Nephron (organoid): ENCODE data around the gene TAS2R4.

Experiments
- H3K27ac Mint-ChIP-seq, 3 experiments: 2 replicates each; pipeline ENCODE4 v1.8.0; 2020; ENCODE audit warnings: mixed read lengths in 3 of 3, mild to moderate bottlenecking in 2 of 3, moderate library complexity in 1 of 3
- H3K27me3 Mint-ChIP-seq: 2 replicates; pipeline ENCODE4 v1.8.0; 2021; ENCODE audit warnings: low read depth, mild to moderate bottlenecking, moderate library complexity, mixed read lengths
- H3K36me3 Mint-ChIP-seq: 2 replicates; pipeline ENCODE4 v1.8.0; 2020; ENCODE audit warnings: low read depth, mixed read lengths
- H3K4me1 Mint-ChIP-seq: 2 replicates; pipeline ENCODE4 v1.8.0; 2020; ENCODE audit warnings: mixed read lengths
- H3K4me3 Mint-ChIP-seq, 3 experiments: 2 replicates each; pipeline ENCODE4 v1.8.0; 2020; ENCODE audit warnings: mild to moderate bottlenecking in 3 of 3, mixed read lengths in 3 of 3, moderate library complexity in 2 of 3
- H3K9me3 Mint-ChIP-seq: 2 replicates; pipeline ENCODE4 v1.8.0; 2020; ENCODE audit warnings: mixed read lengths
- CTCF ChIP-seq, 3 experiments: fragments of 200-600 bp; sonication (generic); IDR thresholded peaks; one replicate each; pipeline ENCODE4 v1.5.0; 2021; ENCODE audit warnings: antibody characterized with exemption in 3 of 3; ENCODE audit not compliant: unreplicated experiment in 3 of 3

The TAS2R4 gene, protein sequence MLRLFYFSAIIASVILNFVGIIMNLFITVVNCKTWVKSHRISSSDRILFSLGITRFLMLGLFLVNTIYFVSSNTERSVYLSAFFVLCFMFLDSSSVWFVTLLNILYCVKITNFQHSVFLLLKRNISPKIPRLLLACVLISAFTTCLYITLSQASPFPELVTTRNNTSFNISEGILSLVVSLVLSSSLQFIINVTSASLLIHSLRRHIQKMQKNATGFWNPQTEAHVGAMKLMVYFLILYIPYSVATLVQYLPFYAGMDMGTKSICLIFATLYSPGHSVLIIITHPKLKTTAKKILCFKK

DNA sequence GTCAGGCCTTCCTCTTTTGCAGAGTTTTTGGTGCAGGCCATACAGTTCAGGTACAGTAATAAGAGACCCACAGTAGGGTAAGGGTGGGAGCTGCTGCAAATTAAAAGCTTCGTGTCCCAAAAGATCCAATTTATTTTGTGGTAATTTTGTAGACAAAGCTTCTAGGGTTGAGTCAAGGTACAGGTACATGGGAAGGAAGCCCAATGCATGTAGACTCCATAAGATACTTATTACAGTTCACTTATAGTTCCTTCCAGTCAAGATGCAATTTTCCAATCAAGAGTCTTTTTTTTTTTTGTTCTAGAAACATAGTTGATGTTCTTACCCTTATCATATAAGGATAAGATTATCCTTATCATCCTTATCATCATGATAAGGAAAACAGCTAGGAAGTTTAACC is at the start of gene TAS2R4:
TSS of gene TAS2R4 (plus strand) at position 301 of the 400 bp plus-strand sequence. CDS start 1,815 bp downstream, outside the sequence.
- no peak within 1 kb of the TSS for H3K4me3 Mint-ChIP-seq
- peaks cover 22% of the 10 kb centered on the region for H3K9me3 Mint-ChIP-seq
- peaks cover 75% of the 10 kb centered on the region for H3K36me3 Mint-ChIP-seq
- H3K27me3 Mint-ChIP-seq = no peaks in the 10 kb centered on the region
- H3K27ac Mint-ChIP-seq = no peak within 1 kb of the TSS
- H3K4me1 Mint-ChIP-seq = no peaks in the 10 kb centered on the region
- no peak for TF ChIP-seq CTCF (IDR thresholded peaks at IDR 0.05; ENCODE audit: unreplicated experiment in 3 of 3)

DNA sequence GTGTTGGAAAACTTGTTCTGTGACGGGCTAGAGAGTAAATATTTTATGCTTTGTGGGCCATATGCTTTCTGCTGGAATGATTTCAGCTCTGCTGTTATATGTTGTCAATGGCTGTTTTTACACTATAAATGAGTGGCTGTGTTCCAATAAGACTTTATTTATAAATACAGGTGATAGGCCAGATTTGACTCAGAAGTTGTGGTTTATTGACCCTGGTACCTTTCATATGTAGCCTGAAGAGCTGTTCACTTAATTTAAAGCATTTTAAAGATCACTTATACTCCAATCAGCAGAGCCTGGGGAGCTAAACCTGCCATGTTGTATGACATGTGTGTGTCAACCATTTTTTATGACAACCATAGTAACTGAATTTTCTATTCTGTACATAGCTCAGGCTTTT is 47.5 kb upstream of the TAS2R4 start:
- Mint-ChIP-seq H3K4me1 (no peaks in the 10 kb centered on the region), H3K9me3 (no peaks in the 10 kb centered on the region), H3K27ac (no peak overlapping the region), H3K4me3 (no peak overlapping the region), H3K27me3 (peaks cover 5% of the 10 kb centered on the region), H3K36me3 (no peaks in the 10 kb centered on the region)
- no peak for TF ChIP-seq CTCF (IDR thresholded peaks at IDR 0.05; ENCODE audit: unreplicated experiment in 3 of 3)

GRCh38 chr7:141731476-141732149 is 44.9 kb upstream of the TAS2R4 start:
- no peak overlapping the region for H3K4me3 Mint-ChIP-seq

GRCh38 chr7:141737118-141737835 is 39.2 kb upstream of the TAS2R4 start:
- Mint-ChIP-seq H3K4me1 (peaks cover 22% of the 10 kb centered on the region), H3K9me3 (no peaks in the 10 kb centered on the region), H3K36me3 (peaks cover 18% of the 10 kb centered on the region), H3K27ac (peak overlapping the region; percentile 88 to 97 (median 97)), H3K4me3 (peak overlapping the region; percentile 98 to 99 (median 98)), H3K27me3 (no peaks in the 10 kb centered on the region)
- TF ChIP-seq CTCF (IDR thresholded peaks at IDR 0.05; ENCODE audit: unreplicated experiment in 3 of 3) = no peak

More at GRCh38 chr7:141731476-141732149, 44.9 kb upstream of the TAS2R4 start:
- H3K27ac Mint-ChIP-seq = no peak overlapping the region
- no peaks in the 10 kb centered on the region for H3K36me3 Mint-ChIP-seq
- H3K27me3 Mint-ChIP-seq = peaks cover 5% of the 10 kb centered on the region
- H3K4me1 Mint-ChIP-seq = no peaks in the 10 kb centered on the region
- no peak for TF ChIP-seq CTCF (IDR thresholded peaks at IDR 0.05; ENCODE audit: unreplicated experiment in 3 of 3)
- H3K9me3 Mint-ChIP-seq = no peaks in the 10 kb centered on the region

GRCh38 chr7:141737836-141738591 is 38.5 kb upstream of the TAS2R4 start, which contains the start of gene SSBP1:
SSBP1 (plus strand) TSS chr7:141738358; CDS start chr7:141739167, 809 bp downstream.
- peak; percentile 74 to 89 (median 82) for TF ChIP-seq CTCF (IDR thresholded peaks at IDR 0.05; ENCODE audit: unreplicated experiment in 3 of 3)
- Mint-ChIP-seq H3K27ac (peak within 1 kb of the TSS; percentile 88 to 97 (median 97)), H3K4me3 (peak within 1 kb of the TSS; percentile 98 to 99 (median 98)), H3K9me3 (no peaks in the 10 kb centered on the region), H3K36me3 (peaks cover 23% of the 10 kb centered on the region), H3K27me3 (no peaks in the 10 kb centered on the region), H3K4me1 (peaks cover 22% of the 10 kb centered on the region)
